Neural crest cell (in vitro differentiated cells): ENCODE results near the gene ATP9B. TPM values are rescaled to one million over a fixed set of nuclear protein-coding genes. Genes with fewer than 3 reads are reported as not detected.

Source experiments
- DNase-seq: peaks from one replicate; pipeline ENCODE4 v3.0.0; 2021; ENCODE audit warnings: low read depth, mixed read lengths, low spot score
- H3K27ac Mint-ChIP-seq: one replicate; pipeline ENCODE4 v1.8.0; 2021; ENCODE audit warnings: mild to moderate bottlenecking, mixed read lengths; ENCODE audit not compliant: unreplicated experiment
- H3K27me3 Mint-ChIP-seq: 2 replicates; pipeline ENCODE4 v1.8.0; 2021; ENCODE audit warnings: low read depth, mild to moderate bottlenecking, mixed read lengths
- H3K36me3 Mint-ChIP-seq: 2 replicates; pipeline ENCODE4 v1.8.0; 2021; ENCODE audit warnings: low read depth, mild to moderate bottlenecking, mixed read lengths
- H3K4me1 Mint-ChIP-seq: 2 replicates; pipeline ENCODE4 v1.8.0; 2021; ENCODE audit warnings: mixed read lengths
- H3K4me3 Mint-ChIP-seq: one replicate; pipeline ENCODE4 v1.8.0; 2021; ENCODE audit warnings: mild to moderate bottlenecking, mixed read lengths
- H3K9me3 Mint-ChIP-seq: 2 replicates; pipeline ENCODE4 v1.8.0; 2021; ENCODE audit warnings: mixed read lengths
- CTCF ChIP-seq: fragments of 200-600 bp; sonication (generic); conservative IDR thresholded peaks from 2 replicates; pipeline ENCODE4 v1.5.0; 2021; ENCODE audit warnings: antibody characterized with exemption, mild to moderate bottlenecking
- total RNA-seq: library from RNA; stranded (reverse); gene quantifications from 2 replicates; pipeline ENCODE4 v1.2.1, GENCODE V29; 2021

ATP9B gene
- total RNA-seq, 1 donor from 2014 or later = 32.9 TPM

- no peak for DNase-seq
- H3K4me3 Mint-ChIP-seq = no peak overlapping the region
- H3K27ac Mint-ChIP-seq = no peak overlapping the region
- H3K36me3 Mint-ChIP-seq = peaks cover 11% of the 10 kb centered on the region
- no peaks in the 10 kb centered on the region for H3K4me1 Mint-ChIP-seq
- no peaks in the 10 kb centered on the region for H3K27me3 Mint-ChIP-seq
- TF ChIP-seq CTCF = no peak
- H3K9me3 Mint-ChIP-seq = peaks cover 5% of the 10 kb centered on the region
Observed at GRCh38 chr18:79195716-79196683, 126.8 kb downstream of the ATP9B start.

GRCh38 chr18:79197531-79197930 lies 128.3 kb downstream of the ATP9B start:
- DNase-seq = no peak
- H3K36me3 Mint-ChIP-seq = peaks cover 6% of the 10 kb centered on the region
- no peak overlapping the region for H3K4me3 Mint-ChIP-seq
- peaks cover 5% of the 10 kb centered on the region for H3K9me3 Mint-ChIP-seq
- no peak for TF ChIP-seq CTCF
- H3K27ac Mint-ChIP-seq = no peak overlapping the region
- no peaks in the 10 kb centered on the region for H3K4me1 Mint-ChIP-seq
- H3K27me3 Mint-ChIP-seq = no peaks in the 10 kb centered on the region

- no peak overlapping the region for H3K27ac Mint-ChIP-seq
- DNase-seq = no peak
- TF ChIP-seq CTCF = no peak
- H3K27me3 Mint-ChIP-seq = no peaks in the 10 kb centered on the region
- peaks cover 6% of the 10 kb centered on the region for H3K36me3 Mint-ChIP-seq
- H3K4me3 Mint-ChIP-seq = no peak overlapping the region
- peaks cover 10% of the 10 kb centered on the region for H3K4me1 Mint-ChIP-seq
- peaks cover 5% of the 10 kb centered on the region for H3K9me3 Mint-ChIP-seq
Observed at GRCh38 chr18:79199691-79200374, 130.6 kb downstream of the ATP9B start.

GRCh38 chr18:79200546-79201268 lies 131.5 kb downstream of the ATP9B start:
- H3K9me3 Mint-ChIP-seq = peaks cover 5% of the 10 kb centered on the region

More at GRCh38 chr18:79200546-79201268, 131.5 kb downstream of the ATP9B start:
- Mint-ChIP-seq H3K4me1 (peaks cover 16% of the 10 kb centered on the region), H3K27me3 (no peaks in the 10 kb centered on the region), H3K4me3 (no peak overlapping the region), H3K36me3 (peaks cover 6% of the 10 kb centered on the region), H3K27ac (no peak overlapping the region)
- no peak for DNase-seq
- no peak for TF ChIP-seq CTCF
